Spleen (tissue), 7 donors: ENCODE results near the gene ERMP1.

Source experiments
- POLR2AphosphoS5 ChIP-seq, 3 donors: sonication (generic); formaldehyde crosslinking; IDR thresholded peaks; one replicate each; pipeline ENCODE4 v1.5.1; 2017; ENCODE audit warnings: antibody characterized with exemption in 3 of 3
- TF ChIP-seq, protein P1 (sequence below), 11 experiments: fragments of 200-600 bp in 7 of 11; fragments of 450-650 bp in 4 of 11; sonication (generic) in 4 of 11; IDR thresholded peaks in 8 of 11; conservative IDR thresholded peaks in 3 of 11; 1 replicate in 7 of 11; 2 replicates in 4 of 11; pipeline versions ENCODE4 v1.4.0 to v1.8.0; 2016 to 2021; ENCODE audit warnings: antibody characterized with exemption in 11 of 11, inconsistent platforms in 4 of 11, mild to moderate bottlenecking in 1 of 11
- donor health status: DM: no; HTN: no; CAD: no; lungs with moderate emphysema.
- donor health status: DM: no; HTN: no; CAD: no.
- donor health status: DM: no; HTN: no; CAD: no.

DNA sequence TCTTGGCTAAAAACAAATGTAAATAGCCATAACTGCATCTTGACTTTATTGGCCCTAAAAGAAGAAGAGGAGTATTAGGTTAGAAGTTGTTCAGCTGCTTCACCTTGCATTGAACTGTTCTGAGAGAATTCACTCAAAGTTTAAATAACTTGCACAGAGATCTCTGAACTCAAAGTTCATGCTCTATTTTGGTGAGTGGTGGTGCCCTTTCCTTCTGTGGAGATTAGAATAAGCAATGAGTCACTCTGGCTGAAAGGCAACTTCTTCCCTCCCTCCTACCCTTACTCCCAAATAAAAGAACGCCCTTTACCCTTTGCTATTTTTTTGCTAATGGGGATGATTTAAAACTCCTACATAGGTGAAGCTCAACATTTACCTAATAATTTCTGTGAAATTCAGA, 48.9 kb downstream of the ERMP1 start:
- TF ChIP-seq, protein P1, sequence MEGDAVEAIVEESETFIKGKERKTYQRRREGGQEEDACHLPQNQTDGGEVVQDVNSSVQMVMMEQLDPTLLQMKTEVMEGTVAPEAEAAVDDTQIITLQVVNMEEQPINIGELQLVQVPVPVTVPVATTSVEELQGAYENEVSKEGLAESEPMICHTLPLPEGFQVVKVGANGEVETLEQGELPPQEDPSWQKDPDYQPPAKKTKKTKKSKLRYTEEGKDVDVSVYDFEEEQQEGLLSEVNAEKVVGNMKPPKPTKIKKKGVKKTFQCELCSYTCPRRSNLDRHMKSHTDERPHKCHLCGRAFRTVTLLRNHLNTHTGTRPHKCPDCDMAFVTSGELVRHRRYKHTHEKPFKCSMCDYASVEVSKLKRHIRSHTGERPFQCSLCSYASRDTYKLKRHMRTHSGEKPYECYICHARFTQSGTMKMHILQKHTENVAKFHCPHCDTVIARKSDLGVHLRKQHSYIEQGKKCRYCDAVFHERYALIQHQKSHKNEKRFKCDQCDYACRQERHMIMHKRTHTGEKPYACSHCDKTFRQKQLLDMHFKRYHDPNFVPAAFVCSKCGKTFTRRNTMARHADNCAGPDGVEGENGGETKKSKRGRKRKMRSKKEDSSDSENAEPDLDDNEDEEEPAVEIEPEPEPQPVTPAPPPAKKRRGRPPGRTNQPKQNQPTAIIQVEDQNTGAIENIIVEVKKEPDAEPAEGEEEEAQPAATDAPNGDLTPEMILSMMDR (IDR thresholded peaks at IDR 0.05 in 8 of 11, conservative IDR thresholded peaks at IDR 0.05 in 3 of 11), result no peak
- TF ChIP-seq POLR2AphosphoS5 (IDR thresholded peaks at IDR 0.05), result no peak
